Neural cell (in vitro differentiated cells): Measurements from ENCODE around the gene COL2A1. TPM values are rescaled to one million over a fixed set of nuclear protein-coding genes. Genes with fewer than 3 reads are reported as not detected.

Experiments
- H2AFZ ChIP-seq: fragments of 200-600, 300-800 bp; sonication (generic), shearing (Covaris generic); 2 replicates; pipeline ENCODE4 v1.6.0; 2014; ENCODE audit warnings: low read depth, mild to moderate bottlenecking, antibody characterized with exemption, low read length, moderate library complexity
- H3F3A ChIP-seq: fragments of 200-600 bp; shearing (Covaris generic); 2 replicates; pipeline ENCODE4 v1.6.1; 2016; ENCODE audit warnings: mild to moderate bottlenecking, moderate library complexity, mixed read lengths, antibody characterized with exemption, low read length; ENCODE audit not compliant: insufficient read depth, poor library complexity, severe bottlenecking
- H3K27ac ChIP-seq: fragments of 200-600, 300-800 bp; sonication (generic), shearing (Covaris generic); 2 replicates; pipeline ENCODE4 v1.5.1; 2014; ENCODE audit warnings: mild to moderate bottlenecking, low read length, moderate library complexity
- H3K27me3 ChIP-seq: fragments of 300-800, 200-600 bp; sonication (generic), shearing (Covaris generic); 2 replicates; pipeline ENCODE4 v1.6.0; 2014; ENCODE audit warnings: mild to moderate bottlenecking, low read depth, low read length, moderate library complexity; ENCODE audit not compliant: insufficient read depth
- H3K36me3 ChIP-seq: fragments of 300-800, 200-600 bp; sonication (generic), shearing (Covaris generic); 2 replicates; pipeline ENCODE4 v1.5.1; 2014; ENCODE audit warnings: mild to moderate bottlenecking, antibody characterized with exemption, low read length, moderate library complexity; ENCODE audit not compliant: insufficient read depth
- H3K4me2 ChIP-seq: fragments of 300-800, 200-600 bp; sonication (generic), shearing (Covaris generic); 2 replicates; pipeline ENCODE4 v1.6.0; 2014; ENCODE audit warnings: mild to moderate bottlenecking, low read length
- H3K4me3 ChIP-seq: fragments of 300-800, 200-600 bp; sonication (generic), shearing (Covaris generic); 2 replicates; pipeline ENCODE4 v1.5.1; 2014; ENCODE audit warnings: mild to moderate bottlenecking, low read length, moderate library complexity
- H3K79me2 ChIP-seq: fragments of 200-600 bp; shearing (Covaris generic); replicated peaks from 2 replicates; pipeline ENCODE4 v1.6.0; 2014; ENCODE audit warnings: mild to moderate bottlenecking, low read length, moderate library complexity; ENCODE audit not compliant: insufficient read depth
- H3K9ac ChIP-seq: fragments of 300-800, 200-600 bp; sonication (generic), shearing (Covaris generic); 2 replicates; pipeline ENCODE4 v1.6.1; 2016; ENCODE audit warnings: mild to moderate bottlenecking, low read length, mixed read lengths
- H3K9me2 ChIP-seq: fragments of 200-600 bp; shearing (Covaris generic); 2 replicates; pipeline ENCODE4 v1.6.1; 2016; ENCODE audit warnings: mild to moderate bottlenecking, low read length, mixed read lengths; ENCODE audit not compliant: insufficient read depth
- H3K9me3 ChIP-seq: fragments of 200-600, 300-800 bp; sonication (generic), shearing (Covaris generic); 2 replicates; pipeline ENCODE4 v1.6.1; 2016; ENCODE audit warnings: mild to moderate bottlenecking, mixed run types, low read length, moderate library complexity, mixed read lengths
- H4K20me1 ChIP-seq: fragments of 200-600 bp; shearing (Covaris generic); 2 replicates; pipeline ENCODE4 v1.6.1; 2016; ENCODE audit warnings: mild to moderate bottlenecking, mixed run types; ENCODE audit not compliant: insufficient read depth
- EP300 ChIP-seq: fragments of 450-650 bp; conservative IDR thresholded peaks from 2 replicates; pipeline ENCODE4 v1.6.1; 2014; ENCODE audit warnings: antibody characterized with exemption, mild to moderate bottlenecking, moderate library complexity; ENCODE audit not compliant: poor library complexity, severe bottlenecking
- EZH2 ChIP-seq: fragments of 200-600, 300-800 bp; shearing (Covaris generic), sonication (generic); IDR thresholded peaks from 2 replicates; pipeline ENCODE4 v1.6.1; 2014; ENCODE audit warnings: antibody characterized with exemption, low read length, borderline replicate concordance, mild to moderate bottlenecking; ENCODE audit not compliant: insufficient read depth, poor library complexity, severe bottlenecking
- MXI1 ChIP-seq: fragments of 450-650 bp; conservative IDR thresholded peaks from 2 replicates; pipeline ENCODE4 v1.6.1; 2014; ENCODE audit warnings: antibody characterized with exemption, mild to moderate bottlenecking; ENCODE audit not compliant: poor library complexity, severe bottlenecking
- POLR2AphosphoS5 ChIP-seq: IDR thresholded peaks from 2 replicates; pipeline ENCODE4 v1.6.1; 2012
- RAD21 ChIP-seq: fragments of 450-650 bp; conservative IDR thresholded peaks from 2 replicates; pipeline ENCODE4 v1.6.1; 2014; ENCODE audit warnings: antibody characterized with exemption, mild to moderate bottlenecking, moderate library complexity
- SMC3 ChIP-seq: fragments of 450-650 bp; conservative IDR thresholded peaks from 2 replicates; pipeline ENCODE4 v1.6.1; 2014; ENCODE audit warnings: antibody characterized with exemption, mild to moderate bottlenecking, moderate library complexity; ENCODE audit not compliant: poor library complexity
- TAF1 ChIP-seq: IDR thresholded peaks from 2 replicates; pipeline ENCODE4 v1.6.1; 2012; ENCODE audit warnings: low read depth
- polyA plus RNA-seq: library from polyadenylated mRNA; depleted of rRNA; stranded (reverse); fragments of >200 nt; gene quantifications from 2 replicates; pipeline ENCODE4 v1.2.3, GENCODE V29; 2014
- TF ChIP-seq, protein P1 (sequence below): fragments of 450-650 bp; IDR thresholded peaks from 2 replicates; pipeline ENCODE4 v1.5.1; 2014; ENCODE audit warnings: antibody characterized with exemption, mild to moderate bottlenecking, moderate library complexity; ENCODE audit not compliant: poor library complexity, severe bottlenecking
- TF ChIP-seq, protein P2 (sequence below): IDR thresholded peaks from 2 replicates; pipeline ENCODE4 v1.6.1; 2012; ENCODE audit warnings: borderline replicate concordance

The COL2A1 gene
- polyA plus RNA-seq, 1 donor from 2014 or later = 1.3 TPM

DNA sequence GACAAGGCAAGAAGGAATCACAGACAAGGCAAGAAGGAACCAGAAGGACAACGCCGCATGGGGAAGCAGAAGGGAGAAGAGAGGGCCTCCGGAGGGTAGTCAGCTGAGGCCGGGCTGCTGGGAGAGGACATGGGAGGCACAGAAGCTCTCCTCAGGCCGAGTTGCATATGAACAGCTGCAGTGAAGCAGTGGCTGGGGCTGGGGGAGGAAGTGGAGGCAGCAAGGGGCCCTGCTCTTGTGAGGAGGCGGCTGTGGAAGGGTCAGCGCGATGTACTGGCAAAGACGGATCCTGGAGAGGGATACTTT lies 62.8 kb downstream of the COL2A1 start:
- Histone ChIP-seq H2AFZ (no peak overlapping the region), H3K36me3 (no peaks in the 10 kb centered on the region), H3K9me2 (no peaks in the 10 kb centered on the region), H3K4me2 (no peak overlapping the region), H3K27ac (no peak overlapping the region), H3K4me3 (no peak overlapping the region), H3F3A (no peaks in the 10 kb centered on the region), H3K9me3 (no peaks in the 10 kb centered on the region), H3K9ac (no peak overlapping the region), H3K27me3 (no peaks in the 10 kb centered on the region), H4K20me1 (no peaks in the 10 kb centered on the region), H3K79me2 (no peaks in the 10 kb centered on the region)
- TF ChIP-seq POLR2AphosphoS5 = no peak

DNA sequence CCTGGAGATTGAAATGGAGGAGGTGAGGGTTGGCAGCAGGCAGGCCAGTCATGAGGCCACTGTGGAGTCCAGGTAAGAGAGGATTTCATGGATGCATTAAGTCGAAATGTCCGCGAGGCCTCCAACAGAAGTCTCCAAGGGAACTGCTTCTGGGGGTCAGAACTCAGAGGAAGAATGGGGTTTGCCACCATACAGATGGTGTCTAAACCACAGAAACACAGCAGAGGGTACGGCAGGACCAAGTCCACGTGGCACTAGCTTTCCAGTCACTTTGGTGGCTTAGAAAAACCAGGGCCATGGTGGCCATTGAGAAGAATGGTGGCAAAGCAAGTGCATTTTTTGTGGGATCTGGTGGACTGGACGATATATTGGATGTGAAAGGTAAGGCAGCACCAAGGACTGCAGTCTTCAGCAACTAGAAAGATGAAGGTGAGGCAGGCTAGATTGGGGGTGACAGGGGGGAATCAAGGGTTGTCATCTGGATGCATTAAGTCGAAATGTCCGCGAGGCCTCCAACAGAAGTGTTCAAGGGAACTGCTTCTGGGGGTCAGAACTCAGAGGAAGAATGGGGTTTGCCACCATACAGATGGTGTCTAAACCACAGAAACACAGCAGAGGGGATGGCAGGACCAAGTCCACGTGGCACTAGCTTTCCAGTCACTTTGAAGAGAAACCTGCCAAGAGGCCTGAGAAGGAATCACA lies 63.4 kb downstream of the COL2A1 start:
- Histone ChIP-seq H3K36me3 (no peaks in the 10 kb centered on the region), H3K27me3 (no peaks in the 10 kb centered on the region), H3K4me2 (no peak overlapping the region), H3K79me2 (no peaks in the 10 kb centered on the region), H3K27ac (no peak overlapping the region), H3K9me3 (no peaks in the 10 kb centered on the region), H3F3A (no peaks in the 10 kb centered on the region), H4K20me1 (no peaks in the 10 kb centered on the region), H3K9me2 (no peaks in the 10 kb centered on the region), H2AFZ (no peak overlapping the region), H3K4me3 (no peak overlapping the region), H3K9ac (no peak overlapping the region)
- TF ChIP-seq EP300 (no peak), POLR2AphosphoS5 (no peak), SMC3 (no peak), EZH2 (no peak), TAF1 (no peak), RAD21 (no peak), MXI1 (no peak)
- TF ChIP-seq, protein P1, sequence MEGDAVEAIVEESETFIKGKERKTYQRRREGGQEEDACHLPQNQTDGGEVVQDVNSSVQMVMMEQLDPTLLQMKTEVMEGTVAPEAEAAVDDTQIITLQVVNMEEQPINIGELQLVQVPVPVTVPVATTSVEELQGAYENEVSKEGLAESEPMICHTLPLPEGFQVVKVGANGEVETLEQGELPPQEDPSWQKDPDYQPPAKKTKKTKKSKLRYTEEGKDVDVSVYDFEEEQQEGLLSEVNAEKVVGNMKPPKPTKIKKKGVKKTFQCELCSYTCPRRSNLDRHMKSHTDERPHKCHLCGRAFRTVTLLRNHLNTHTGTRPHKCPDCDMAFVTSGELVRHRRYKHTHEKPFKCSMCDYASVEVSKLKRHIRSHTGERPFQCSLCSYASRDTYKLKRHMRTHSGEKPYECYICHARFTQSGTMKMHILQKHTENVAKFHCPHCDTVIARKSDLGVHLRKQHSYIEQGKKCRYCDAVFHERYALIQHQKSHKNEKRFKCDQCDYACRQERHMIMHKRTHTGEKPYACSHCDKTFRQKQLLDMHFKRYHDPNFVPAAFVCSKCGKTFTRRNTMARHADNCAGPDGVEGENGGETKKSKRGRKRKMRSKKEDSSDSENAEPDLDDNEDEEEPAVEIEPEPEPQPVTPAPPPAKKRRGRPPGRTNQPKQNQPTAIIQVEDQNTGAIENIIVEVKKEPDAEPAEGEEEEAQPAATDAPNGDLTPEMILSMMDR = no peak
- TF ChIP-seq, protein P2, sequence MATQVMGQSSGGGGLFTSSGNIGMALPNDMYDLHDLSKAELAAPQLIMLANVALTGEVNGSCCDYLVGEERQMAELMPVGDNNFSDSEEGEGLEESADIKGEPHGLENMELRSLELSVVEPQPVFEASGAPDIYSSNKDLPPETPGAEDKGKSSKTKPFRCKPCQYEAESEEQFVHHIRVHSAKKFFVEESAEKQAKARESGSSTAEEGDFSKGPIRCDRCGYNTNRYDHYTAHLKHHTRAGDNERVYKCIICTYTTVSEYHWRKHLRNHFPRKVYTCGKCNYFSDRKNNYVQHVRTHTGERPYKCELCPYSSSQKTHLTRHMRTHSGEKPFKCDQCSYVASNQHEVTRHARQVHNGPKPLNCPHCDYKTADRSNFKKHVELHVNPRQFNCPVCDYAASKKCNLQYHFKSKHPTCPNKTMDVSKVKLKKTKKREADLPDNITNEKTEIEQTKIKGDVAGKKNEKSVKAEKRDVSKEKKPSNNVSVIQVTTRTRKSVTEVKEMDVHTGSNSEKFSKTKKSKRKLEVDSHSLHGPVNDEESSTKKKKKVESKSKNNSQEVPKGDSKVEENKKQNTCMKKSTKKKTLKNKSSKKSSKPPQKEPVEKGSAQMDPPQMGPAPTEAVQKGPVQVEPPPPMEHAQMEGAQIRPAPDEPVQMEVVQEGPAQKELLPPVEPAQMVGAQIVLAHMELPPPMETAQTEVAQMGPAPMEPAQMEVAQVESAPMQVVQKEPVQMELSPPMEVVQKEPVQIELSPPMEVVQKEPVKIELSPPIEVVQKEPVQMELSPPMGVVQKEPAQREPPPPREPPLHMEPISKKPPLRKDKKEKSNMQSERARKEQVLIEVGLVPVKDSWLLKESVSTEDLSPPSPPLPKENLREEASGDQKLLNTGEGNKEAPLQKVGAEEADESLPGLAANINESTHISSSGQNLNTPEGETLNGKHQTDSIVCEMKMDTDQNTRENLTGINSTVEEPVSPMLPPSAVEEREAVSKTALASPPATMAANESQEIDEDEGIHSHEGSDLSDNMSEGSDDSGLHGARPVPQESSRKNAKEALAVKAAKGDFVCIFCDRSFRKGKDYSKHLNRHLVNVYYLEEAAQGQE = no peak

DNA sequence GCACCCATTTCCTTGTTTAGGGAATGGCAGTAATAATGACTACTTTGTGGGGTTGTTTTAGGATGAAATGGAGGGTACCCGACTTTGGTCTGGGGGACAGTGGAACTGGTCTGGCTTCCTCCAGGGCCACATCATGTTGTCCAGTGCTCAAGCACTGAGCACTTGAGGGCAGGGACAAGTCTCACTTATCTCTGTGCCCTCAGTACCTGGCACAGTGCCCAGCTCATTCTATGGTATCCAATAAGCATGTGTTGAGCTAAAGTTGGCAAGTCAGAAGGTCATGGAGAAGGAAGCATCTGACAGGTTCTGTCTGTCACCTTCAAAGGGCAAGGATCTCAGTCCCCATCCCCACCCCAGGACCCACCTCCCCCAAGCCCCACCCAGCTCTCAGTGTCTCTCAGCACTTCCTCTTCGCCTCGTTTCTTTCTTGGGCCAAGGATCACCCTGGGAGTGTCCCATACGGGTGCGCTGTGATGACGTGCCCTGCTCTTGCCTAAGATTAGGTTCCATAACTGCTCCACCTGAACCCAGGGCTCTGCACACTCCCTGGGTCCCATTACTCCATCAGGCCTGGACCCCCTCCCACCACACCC lies 65.2 kb downstream of the COL2A1 start:
- H3K9me2 ChIP-seq = no peaks in the 10 kb centered on the region
- H3F3A ChIP-seq = no peaks in the 10 kb centered on the region
- H3K36me3 ChIP-seq = no peaks in the 10 kb centered on the region
- H3K27ac ChIP-seq = no peak overlapping the region
- no peaks in the 10 kb centered on the region for H3K9me3 ChIP-seq
- TF ChIP-seq EZH2 (no peak), POLR2AphosphoS5 (no peak), SMC3 (no peak), MXI1 (no peak), TAF1 (no peak), RAD21 (no peak), EP300 (no peak)
- TF ChIP-seq, protein P2 = no peak
- TF ChIP-seq, protein P1 = no peak
- H3K4me3 ChIP-seq = no peak overlapping the region
- H3K4me2 ChIP-seq = no peak overlapping the region
- H3K79me2 ChIP-seq = no peaks in the 10 kb centered on the region
- H2AFZ ChIP-seq = no peak overlapping the region
- no peaks in the 10 kb centered on the region for H4K20me1 ChIP-seq
- H3K9ac ChIP-seq = no peak overlapping the region
- no peaks in the 10 kb centered on the region for H3K27me3 ChIP-seq
